Activated CD8-positive, alpha-beta memory T cell treated with anti-CD3 and anti-CD28 coated beads for 24 hours (primary cell): Measurements from ENCODE around the gene TOLLIP.
"Not testable (repeated sequence)": the region's sequence is repeated elsewhere in the genome, so short reads cannot be mapped to it uniquely, and the experiment has no call there.

Source experiments
- DNase-seq: peaks from one replicate; pipeline ENCODE4 v3.0.0-alpha.2; 2020

TOLLIP gene

DNA sequence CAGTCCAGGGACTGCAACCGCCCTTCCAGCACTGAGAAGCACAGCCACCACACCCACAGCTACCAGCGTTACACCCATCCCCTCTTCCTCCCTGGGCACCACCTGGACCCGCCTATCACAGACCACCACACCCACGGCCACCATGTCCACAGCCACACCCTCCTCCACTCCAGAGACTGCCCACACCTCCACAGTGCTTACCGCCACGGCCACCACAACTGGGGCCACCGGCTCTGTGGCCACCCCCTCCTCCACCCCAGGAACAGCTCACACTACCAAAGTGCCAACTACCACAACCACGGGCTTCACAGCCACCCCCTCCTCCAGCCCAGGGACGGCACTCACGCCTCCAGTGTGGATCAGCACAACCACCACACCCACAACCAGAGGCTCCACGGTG lies 66.7 kb downstream of the TOLLIP start:
- not testable (repeated sequence) for DNase-seq

DNA sequence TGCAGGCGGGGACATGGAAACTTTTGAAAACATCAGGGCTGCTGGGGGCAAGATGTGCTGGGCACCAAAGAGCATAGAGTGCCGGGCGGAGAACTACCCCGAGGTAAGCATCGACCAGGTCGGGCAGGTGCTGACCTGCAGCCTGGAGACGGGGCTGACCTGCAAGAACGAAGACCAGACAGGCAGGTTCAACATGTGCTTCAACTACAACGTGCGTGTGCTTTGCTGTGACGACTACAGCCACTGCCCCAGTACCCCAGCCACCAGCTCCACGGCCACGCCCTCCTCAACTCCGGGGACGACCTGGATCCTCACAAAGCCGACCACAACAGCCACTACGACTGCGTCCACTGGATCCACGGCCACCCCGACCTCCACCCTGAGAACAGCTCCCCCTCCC lies 67.1 kb downstream of the TOLLIP start:
- no peak for DNase-seq

DNA sequence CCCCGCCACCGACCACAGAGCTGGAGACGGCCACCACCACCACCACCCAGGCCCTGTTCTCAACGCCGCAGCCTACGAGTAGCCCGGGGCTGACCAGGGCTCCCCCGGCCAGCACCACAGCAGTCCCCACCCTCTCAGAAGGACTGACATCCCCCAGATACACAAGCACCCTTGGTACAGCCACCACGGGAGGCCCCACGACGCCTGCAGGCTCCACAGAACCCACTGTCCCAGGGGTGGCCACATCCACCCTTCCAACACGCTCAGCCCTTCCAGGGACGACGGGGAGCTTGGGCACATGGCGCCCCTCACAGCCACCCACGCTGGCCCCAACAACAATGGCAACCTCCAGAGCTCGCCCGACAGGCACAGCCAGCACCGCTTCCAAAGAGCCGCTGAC lies 67.7 kb downstream of the TOLLIP start:
- DNase-seq, result no peak

DNA sequence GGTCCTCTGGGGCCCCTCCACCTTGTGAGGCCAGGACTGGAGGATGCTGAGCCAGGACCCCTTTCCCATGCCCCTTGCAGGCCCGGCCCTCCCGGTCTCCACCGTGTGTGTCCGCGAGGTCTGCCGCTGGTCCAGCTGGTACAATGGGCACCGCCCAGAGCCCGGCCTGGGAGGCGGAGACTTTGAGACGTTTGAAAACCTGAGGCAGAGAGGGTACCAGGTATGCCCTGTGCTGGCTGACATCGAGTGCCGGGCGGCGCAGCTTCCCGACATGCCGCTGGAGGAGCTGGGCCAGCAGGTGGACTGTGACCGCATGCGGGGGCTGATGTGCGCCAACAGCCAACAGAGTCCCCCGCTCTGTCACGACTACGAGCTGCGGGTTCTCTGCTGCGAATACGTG lies 68.7 kb downstream of the TOLLIP start:
- DNase-seq, result no peak

DNA sequence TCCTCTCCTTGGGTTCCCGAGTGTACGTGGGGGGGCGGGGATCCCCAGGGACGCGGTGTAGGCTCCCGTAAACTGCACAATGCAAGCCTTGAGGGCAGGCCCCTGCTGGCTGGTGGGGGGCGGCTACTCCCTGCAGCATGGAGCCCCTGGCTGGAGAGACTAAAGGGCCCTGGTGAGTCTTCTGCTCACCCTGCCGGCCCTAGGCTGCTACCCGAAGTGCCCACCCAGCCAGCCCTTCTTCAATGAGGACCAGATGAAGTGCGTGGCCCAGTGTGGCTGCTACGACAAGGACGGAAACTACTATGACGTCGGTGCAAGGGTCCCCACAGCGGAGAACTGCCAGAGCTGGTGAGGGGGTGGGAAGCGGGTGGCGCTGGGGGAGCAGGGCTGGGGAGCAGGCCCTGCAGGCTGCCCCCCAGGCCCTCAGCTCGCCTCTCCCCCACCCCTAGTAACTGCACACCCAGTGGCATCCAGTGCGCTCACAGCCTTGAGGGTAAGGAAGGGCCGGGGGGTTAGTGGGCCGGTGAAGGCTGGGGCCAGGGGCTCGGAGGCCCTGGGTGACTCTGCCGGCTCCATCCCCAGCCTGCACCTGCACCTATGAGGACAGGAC lies 69.7 kb downstream of the TOLLIP start:
- DNase-seq, result no peak

DNA sequence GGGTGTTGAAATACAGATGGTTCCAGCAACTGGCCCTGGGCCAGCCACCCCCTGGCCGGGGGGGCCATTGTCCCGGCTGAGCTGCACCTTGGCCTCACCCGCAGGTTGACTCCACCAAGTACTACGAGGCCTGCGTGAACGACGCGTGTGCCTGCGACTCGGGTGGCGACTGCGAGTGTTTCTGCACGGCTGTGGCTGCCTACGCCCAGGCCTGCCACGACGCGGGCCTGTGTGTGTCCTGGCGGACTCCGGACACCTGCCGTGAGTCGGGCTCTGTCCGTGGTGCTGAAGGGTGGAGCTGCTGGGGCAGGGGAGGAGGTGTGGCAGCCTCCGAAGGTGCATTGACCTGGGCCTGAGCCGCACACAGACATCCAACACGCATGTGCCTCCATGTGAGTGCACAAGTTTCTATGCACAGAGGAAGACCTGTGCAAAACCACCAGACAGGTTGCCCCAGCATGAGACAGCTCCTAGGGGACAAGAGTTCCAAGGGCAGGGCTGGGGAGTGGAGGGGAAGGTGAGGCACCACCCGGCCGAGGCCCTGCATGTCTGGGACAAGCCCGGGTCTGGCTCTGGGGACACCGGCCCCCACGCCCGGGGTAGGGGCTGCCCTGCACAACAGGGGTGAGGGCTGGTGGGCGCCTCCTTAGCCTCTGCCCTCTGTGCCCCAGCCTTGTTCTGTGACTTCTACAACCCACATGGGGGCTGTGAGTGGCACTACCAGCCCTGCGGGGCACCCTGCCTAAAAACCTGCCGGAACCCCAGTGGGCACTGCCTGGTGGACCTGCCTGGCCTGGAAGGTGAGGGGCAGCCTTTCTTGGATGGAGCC lies 70.5 kb downstream of the TOLLIP start:
- DNase-seq, result no peak

DNA sequence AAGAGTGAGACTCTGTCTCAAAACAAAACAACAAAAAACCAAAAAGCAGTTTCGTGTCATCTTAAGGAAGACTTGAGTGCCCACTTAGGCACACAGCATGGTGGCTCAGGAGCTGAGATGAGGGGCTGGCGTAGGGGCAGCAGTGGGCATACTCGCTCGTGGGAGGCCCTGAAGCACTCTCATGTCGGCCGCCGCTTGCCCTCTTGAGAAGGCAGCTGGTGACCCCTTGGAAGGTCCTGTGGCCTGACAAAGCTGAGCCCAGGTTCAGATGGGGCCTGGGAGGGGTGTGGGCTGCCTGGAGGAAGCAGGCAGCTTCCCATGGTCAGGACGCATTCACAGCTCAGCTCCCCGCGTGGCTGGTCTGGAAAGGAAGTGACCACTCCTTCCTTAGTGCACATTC lies 71.6 kb downstream of the TOLLIP start:
- no peak for DNase-seq

DNA sequence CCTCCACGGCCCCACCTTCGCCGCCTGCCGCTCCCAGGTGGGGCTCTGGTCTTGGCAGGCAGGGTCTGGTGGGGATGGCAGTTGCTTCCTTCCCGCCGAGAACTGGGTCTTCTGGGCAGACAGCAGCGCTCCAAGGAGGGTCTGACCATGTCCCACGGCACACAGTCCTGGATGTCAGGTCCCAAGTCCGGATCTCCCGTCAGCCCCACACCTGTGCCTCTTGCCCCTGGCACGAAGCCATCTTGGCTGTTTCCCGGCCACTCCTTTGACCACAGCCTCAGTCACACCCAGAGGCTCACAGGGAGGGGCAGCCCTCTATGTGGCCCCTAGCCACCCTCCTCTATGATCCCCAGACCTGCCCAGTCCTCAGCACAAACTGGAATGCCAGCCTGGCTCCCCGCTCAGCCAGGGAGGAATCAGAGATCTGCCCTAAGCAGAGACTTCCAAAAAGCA lies 72.3 kb downstream of the TOLLIP start:
- no peak for DNase-seq

DNA sequence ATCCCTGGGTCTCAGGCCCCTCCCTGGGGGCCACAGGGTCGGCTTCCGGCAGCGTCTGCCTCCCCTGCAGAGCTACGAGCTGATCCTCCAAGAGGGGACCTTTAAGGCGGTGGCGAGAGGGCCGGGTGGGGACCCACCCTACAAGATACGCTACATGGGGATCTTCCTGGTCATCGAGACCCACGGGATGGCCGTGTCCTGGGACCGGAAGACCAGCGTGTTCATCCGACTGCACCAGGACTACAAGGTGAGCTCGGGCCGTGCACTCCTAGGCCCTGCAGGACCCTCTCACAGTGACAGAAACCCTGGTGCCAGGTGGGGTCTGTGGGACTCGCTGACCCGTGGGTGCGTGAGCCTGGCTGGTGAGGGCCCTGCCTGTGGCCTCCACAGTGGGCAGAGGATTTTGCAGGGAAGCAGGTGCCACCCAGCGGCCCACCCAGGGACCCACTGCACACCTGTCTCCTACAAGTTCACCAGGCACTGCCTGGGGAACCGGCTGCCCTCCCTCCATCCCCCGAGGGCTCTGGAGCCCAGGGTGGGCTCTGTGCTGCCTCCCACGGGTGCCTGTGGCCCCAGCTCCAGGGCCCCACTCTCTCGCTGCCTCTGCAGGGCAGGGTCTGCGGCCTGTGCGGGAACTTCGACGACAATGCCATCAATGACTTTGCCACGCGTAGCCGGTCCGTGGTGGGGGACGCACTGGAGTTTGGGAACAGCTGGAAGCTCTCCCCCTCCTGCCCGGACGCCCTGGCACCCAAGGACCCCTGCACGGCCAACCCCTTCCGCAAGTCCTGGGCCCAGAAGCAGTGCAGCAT lies 72.9 kb downstream of the TOLLIP start:
- DNase-seq, result no peak

DNA sequence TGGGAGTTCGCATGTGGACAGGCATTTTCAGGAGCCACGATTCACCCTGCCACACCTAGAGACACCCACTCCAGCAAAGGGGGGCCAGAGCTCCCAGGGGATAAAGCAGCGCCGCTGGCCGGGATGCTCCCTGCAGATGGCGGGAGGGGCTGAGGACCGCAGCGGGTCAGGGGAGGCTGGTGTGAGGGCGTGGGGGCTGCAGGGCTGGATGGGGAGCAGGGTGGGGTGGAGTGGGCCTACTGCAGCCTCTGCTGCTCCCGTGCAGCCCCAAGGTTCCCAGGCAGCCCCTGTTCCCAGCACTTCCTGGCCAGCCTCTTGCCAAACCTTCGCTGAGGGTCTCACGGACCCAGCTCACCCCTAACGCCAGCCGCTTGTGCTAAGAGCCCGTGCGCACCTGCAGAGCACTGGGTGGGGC lies 73.5 kb downstream of the TOLLIP start:
- DNase-seq, result no peak

DNA sequence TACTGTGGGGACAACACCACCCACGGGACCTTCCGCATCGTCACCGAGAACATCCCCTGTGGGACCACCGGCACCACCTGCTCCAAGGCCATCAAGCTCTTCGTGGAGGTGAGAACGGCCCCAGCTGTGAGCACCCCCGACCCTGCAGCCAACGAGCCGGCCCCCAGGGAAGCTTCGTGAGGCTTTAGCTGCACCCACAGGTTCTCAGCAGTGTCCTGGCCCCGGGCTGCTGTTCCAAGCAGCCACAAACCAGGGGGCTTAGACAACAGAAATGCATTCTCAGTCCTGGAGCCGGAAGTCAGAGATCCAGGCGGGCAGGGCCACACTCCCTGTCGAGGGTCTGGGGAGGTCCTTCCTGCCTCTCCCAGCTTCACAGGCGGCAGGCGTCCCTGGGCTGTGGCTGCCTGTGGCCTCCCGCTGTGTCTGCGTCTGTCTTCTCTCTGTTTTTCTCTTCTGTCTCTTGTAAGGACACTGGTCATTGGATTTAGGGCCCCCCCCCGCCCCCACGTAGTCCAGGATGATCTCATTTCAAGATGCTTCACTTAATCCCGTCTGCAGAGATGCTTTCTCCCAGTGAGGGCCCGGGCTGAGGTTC lies 74.0 kb downstream of the TOLLIP start:
- no peak for DNase-seq

DNA sequence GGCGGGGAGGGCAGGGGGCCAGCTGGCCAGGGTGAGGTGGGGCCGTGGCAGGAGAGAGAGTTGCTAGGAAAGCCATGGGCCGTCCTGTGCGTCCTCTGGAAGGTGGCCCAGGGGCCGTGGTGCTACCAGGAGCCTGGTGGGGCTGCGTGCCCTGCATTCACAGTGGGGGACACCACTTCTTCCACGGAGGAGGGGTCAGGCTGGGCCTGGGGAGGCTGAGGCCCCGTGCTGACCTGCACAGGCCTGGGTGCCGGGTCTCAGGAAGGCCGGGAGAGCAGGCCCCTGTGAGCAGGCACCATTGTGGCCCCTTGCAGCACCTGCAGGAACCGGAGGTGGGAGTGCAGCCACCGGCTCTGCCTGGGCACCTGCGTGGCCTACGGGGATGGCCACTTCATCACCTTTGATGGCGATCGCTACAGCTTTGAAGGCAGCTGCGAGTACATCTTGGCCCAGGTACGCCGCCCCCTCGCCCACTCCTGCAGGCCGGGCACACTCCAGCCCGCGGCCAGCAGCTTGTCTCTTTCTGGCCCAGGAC lies 74.6 kb downstream of the TOLLIP start:
- DNase-seq, result no peak

DNA sequence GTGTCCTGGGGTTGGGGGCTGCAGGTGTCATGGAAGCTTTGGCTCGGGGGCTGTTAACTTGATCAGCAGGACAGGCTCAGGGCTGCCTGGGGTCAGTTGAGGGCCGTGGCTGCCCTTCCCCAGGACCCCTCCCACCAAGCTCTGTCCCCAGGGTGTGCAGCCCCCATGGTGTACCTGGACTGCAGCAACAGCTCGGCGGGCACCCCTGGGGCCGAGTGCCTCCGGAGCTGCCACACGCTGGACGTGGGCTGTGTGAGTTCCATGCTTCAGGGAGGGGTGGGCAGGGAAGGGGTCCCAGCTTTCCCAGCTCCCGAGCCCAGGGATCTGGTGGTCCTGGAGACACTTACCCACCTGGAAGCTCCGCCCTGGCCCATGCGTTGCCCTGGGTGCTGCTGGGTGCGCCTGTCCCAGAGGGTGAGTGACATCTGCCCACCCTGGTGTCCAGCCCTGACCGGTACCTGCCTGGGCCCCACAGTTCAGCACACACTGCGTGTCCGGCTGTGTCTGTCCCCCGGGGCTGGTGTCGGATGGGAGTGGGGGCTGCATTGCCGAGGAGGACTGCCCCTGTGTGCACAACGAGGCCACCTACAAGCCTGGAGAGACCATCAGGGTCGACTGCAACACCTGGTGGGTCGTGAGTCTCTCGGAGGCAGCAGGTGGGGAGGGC lies 75.2 kb downstream of the TOLLIP start:
- no peak for DNase-seq

DNA sequence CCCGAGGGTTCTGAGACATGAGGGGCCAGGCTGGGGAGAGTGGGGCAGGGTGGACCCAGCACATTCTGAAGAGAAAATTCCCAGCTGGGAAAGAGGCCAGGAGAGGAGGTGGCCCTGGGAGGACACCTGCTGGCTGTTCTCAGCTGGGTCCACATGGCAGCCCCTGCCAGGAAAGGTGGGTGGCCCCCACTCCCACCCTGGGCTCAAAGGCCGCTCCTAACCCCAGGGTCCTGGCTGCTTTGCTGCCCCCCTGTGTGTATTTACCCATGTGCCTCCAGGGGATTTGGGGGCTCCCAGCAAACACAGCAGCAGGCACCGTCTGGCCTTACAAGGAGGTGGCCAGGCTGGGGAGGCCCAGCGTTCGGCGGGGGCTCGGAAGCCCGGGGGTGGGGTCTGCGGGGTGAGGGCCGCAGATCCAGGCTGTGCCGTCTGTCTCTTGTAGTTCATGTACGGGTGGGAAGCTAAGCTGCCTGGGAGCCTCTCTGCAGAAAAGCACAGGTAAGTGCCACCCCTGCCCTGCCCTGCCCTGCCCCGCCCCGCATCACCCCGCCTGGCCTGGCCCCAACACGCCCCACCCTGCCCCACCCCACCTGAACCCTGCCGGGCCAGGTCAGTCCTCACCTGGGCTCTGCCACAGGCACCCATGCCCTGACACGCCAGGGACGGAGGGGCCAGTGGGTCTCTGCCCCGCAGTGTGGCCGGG lies 75.9 kb downstream of the TOLLIP start:
- DNase-seq, result no peak

DNA sequence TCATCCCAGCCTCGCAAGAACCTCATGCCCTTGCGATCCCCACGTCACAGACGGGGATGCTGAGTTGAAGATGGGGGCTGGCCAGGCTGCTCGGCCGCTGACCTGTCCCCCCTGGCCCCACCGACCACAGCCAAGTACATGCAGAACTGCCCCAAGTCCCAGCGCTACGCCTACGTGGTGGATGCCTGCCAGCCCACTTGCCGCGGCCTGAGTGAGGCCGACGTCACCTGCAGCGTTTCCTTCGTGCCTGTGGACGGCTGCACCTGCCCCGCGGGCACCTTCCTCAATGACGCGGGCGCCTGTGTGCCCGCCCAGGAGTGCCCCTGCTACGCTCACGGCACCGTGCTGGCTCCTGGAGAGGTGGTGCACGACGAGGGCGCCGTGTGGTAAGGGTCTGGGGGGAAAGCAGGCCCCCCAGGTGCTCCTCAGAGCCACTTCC lies 76.5 kb downstream of the TOLLIP start:
- no peak for DNase-seq

DNA sequence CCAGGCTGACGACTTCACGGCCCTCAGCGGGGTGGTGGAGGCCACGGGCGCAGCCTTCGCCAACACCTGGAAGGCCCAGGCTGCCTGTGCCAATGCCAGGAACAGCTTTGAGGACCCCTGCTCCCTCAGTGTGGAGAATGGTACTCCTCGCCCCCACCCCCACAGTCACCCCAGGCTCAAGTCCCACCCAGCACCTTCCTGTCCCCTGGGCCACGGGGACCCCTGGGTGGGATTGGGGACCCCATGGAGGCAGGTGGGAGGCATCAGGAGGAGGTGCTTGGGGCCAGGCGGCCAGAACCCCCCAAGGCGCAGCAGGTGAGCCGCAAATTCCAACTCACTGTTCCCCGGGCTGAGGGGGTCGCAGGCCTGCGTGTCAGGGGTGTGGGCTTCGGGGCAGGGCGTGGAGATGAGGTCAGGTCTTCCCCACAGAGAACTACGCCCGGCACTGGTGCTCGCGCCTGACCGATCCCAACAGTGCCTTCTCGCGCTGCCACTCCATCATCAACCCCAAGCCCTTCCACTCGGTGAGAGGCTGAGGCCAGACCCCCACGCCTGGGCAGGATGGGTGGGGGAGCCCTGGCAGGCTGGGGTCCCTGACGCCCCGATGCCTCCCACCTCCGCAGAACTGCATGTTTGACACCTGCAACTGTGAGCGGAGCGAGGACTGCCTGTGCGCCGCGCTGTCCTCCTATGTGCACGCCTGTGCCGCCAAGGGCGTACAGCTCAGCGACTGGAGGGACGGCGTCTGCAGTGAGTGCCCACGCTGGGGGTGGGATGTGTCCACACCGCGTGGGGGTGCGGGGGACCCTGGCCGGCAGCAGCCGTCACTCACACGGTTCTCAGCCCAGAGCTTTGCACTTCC lies 77.2 kb downstream of the TOLLIP start:
- no peak for DNase-seq

DNA sequence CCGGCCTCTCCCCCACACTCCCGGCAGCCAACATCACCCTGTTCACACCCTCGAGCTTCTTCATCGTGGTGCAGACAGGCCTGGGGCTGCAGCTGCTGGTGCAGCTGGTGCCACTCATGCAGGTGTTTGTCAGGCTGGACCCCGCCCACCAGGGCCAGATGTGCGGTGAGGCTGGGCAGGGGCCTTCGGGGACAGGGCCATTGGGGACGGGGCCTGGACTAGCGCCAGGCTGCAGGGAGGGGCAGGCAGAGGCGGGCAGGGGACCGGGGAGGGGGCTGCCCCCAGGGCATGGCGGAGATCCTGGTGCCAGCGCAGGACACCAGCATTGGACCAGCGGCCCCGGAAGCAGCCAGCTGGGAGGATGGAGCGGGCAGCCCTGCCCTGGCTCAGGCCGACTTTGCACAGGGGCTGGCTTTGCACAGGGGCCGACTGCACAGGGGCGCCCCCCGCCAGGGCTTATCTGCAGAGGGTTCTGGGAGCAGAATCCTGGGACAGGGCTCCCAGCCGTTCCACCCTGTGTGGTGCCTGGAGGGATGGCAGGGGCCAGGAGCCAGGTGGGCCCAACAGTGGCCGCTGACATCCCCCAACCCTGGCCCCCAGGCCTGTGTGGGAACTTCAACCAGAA lies 77.9 kb downstream of the TOLLIP start:
- no peak for DNase-seq

DNA sequence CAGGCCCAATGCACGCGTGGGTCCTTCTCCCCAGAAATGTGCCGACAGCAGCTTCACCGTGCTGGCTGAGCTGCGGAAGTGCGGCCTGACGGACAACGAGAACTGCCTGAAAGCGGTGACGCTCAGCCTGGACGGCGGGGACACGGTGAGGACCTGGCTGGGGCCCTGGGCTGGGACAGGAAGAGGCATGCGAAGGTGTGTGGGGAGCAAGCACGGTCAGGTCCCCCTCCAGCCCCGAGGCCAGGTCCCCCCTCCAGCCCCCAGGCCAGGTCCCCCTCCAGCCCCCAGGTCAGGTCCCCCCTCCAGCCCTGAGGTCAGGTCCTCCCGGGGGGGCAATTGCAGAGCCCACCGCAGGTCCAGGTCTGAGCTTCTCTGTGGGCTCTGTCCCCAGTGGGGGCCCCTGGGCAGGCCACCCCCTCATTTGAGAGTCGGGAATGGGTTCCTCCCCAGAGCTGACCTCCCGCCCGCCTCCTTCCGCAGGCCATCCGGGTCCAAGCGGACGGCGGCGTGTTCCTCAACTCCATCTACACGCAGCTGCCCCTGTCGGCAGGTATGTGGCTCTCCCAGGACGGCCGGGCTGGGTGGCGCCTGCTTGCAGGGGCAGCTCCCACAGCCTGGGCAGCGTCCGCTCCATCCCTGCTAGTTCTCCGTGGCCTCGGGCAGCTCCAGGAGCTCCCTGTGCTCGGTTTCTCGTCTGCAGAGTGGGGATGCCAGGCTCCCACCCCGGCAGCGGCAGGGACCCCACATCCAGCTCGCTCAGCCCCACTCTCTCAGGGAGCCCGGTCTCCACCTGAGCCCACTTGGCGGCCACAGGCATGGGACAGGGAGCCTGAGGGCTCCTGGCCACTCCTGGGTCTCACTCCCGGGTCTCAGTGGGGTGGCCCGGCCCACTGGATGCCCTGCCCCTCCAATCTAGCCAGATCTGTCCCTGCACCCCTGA lies 78.7 kb downstream of the TOLLIP start:
- DNase-seq, result no peak

DNA sequence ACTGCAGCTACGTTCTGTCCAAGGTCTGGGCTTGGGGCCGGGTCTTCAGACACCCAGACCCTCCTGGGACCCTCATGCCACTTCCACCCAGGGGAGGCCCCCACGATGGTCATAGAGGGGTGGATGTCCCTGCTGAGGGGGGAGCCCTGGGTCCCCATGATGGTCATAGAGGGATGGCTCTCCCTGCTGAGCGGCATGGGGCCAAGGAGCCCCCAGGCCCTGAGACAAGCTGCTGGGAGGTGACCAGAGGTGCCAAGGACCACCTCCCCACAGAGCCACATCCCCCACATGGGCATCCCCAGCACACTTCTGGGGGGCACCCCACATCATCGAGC lies 79.3 kb downstream of the TOLLIP start:
- DNase-seq, result no peak
